Hepatocyte (in vitro differentiated cells): ENCODE measurements around the gene IRS2. TPM values are rescaled to one million over a fixed set of nuclear protein-coding genes. Genes with fewer than 3 reads are reported as not detected.
A peak's percentile ranks its signal among the peaks of the same experiment; 100 is the strongest.

Experiments used
- DNase-seq: peaks from one replicate; pipeline ENCODE4 v3.0.0-alpha.2; 2016; ENCODE audit warnings: low spot score
- H2AFZ ChIP-seq: fragments of 200-600 bp; sonication (generic); 2 replicates; pipeline ENCODE4 v1.6.0; 2016; ENCODE audit warnings: antibody characterized with exemption, mild to moderate bottlenecking
- H3K27ac ChIP-seq: fragments of 200-600 bp; sonication (generic); 2 replicates; pipeline ENCODE4 v1.5.1; 2016; ENCODE audit warnings: mild to moderate bottlenecking
- H3K27me3 ChIP-seq: fragments of 200-600 bp; sonication (generic); 2 replicates; pipeline ENCODE4 v1.6.1; 2016
- H3K36me3 ChIP-seq: fragments of 200-600 bp; sonication (generic); replicated peaks from 2 replicates; pipeline ENCODE4 v1.5.1; 2016; ENCODE audit warnings: low read depth; ENCODE audit not compliant: insufficient read depth
- H3K4me1 ChIP-seq: fragments of 200-600 bp; sonication (generic); 2 replicates; pipeline ENCODE4 v1.5.1; 2016; ENCODE audit warnings: mild to moderate bottlenecking, moderate library complexity; ENCODE audit not compliant: insufficient read depth
- H3K4me2 ChIP-seq: fragments of 200-600 bp; sonication (generic); 2 replicates; pipeline ENCODE4 v1.6.0; 2016
- H3K4me3 ChIP-seq: fragments of 200-600 bp; sonication (generic); 2 replicates; pipeline ENCODE4 v1.5.1; 2016; ENCODE audit warnings: mild to moderate bottlenecking
- H3K79me2 ChIP-seq: fragments of 200-600 bp; sonication (generic); 2 replicates; pipeline ENCODE4 v1.6.0; 2017; ENCODE audit warnings: mild to moderate bottlenecking
- H3K9me2 ChIP-seq: fragments of 200-600 bp; sonication (generic); replicated peaks from 2 replicates; pipeline ENCODE4 v1.6.0; 2017; ENCODE audit warnings: mild to moderate bottlenecking; ENCODE audit not compliant: insufficient read depth
- H3K9me3 ChIP-seq: fragments of 200-600 bp; sonication (generic); 2 replicates; pipeline ENCODE4 v1.5.1; 2016; ENCODE audit warnings: low read depth, mild to moderate bottlenecking
- H4K20me1 ChIP-seq: fragments of 200-600 bp; sonication (generic); 2 replicates; pipeline ENCODE4 v1.6.0; 2016; ENCODE audit warnings: mild to moderate bottlenecking; ENCODE audit not compliant: insufficient read depth, poor library complexity, severe bottlenecking
- CTCF ChIP-seq: fragments of 200-600 bp; sonication (generic); IDR thresholded peaks from 2 replicates; pipeline ENCODE4 v1.5.1; 2016; ENCODE audit warnings: antibody characterized with exemption, mild to moderate bottlenecking; ENCODE audit not compliant: poor library complexity
- EZH2 ChIP-seq: fragments of 200-600 bp; sonication (generic); IDR thresholded peaks from 2 replicates; pipeline ENCODE4 v1.6.1; 2016; ENCODE audit warnings: antibody characterized with exemption, mild to moderate bottlenecking, borderline replicate concordance
- EZH2phosphoT487 ChIP-seq: fragments of 200-600 bp; sonication (generic); IDR thresholded peaks from one replicate; pipeline ENCODE4 v1.6.1; 2018; ENCODE audit warnings: antibody characterized with exemption, mild to moderate bottlenecking, low read depth, moderate library complexity; ENCODE audit not compliant: unreplicated experiment, severe bottlenecking
- WGBS: methylation state at CpG from one replicate; pipeline ENCODE4 v1.1.6; 2016; ENCODE audit warnings: low lambda C conversion rate; ENCODE audit errors: missing lambda C conversion rate; 5-methylcytosine and 5-hydroxymethylcytosine counted together
- polyA plus RNA-seq: library from polyadenylated mRNA; unstranded; fragments of >200 nt; fragmentation: Nextera tagmentation; extraction: Ambion mirVana; gene quantifications from 2 replicates; pipeline ENCODE4 v1.2.1, GENCODE V29; 2016
- total RNA-seq: library from RNA; depleted of rRNA; stranded (reverse); fragments of >200 nt; gene quantifications from 2 replicates; pipeline ENCODE4 v1.2.3, GENCODE V29; 2014

IRS2 gene
- total and polyA plus RNA-seq, 2 experiments from 2014 or later: 19.4 to 26.4 TPM

- no peaks in the 10 kb centered on the region for H3K4me1 ChIP-seq
- H2AFZ ChIP-seq: peak overlapping the region; percentile 54
- DNase-seq: peak; percentile 71
- H3K4me3 ChIP-seq: peak overlapping the region; percentile 89
- WGBS: 0% methylated on average over 6 of the region's 88 CpGs
- H4K20me1 ChIP-seq: peaks cover 25% of the 10 kb centered on the region
- H3K79me2 ChIP-seq: peaks cover 34% of the 10 kb centered on the region
- H3K9me3 ChIP-seq: no peaks in the 10 kb centered on the region
- H3K4me2 ChIP-seq: peak overlapping the region; percentile 96
- TF ChIP-seq EZH2: no peak
- no peak for TF ChIP-seq EZH2phosphoT487
- no peak for TF ChIP-seq CTCF
- no peaks in the 10 kb centered on the region for H3K36me3 ChIP-seq
- no peaks in the 10 kb centered on the region for H3K9me2 ChIP-seq
- no peaks in the 10 kb centered on the region for H3K27me3 ChIP-seq
- peak overlapping the region; percentile 82 for H3K27ac ChIP-seq
Measured at GRCh38 chr13:109785892-109786450, 412 bp downstream of the IRS2 start.

GRCh38 chr13:109785141-109785891, 1.1 kb downstream of the IRS2 start:
- TF ChIP-seq EZH2: no peak
- no peak for TF ChIP-seq CTCF
- TF ChIP-seq EZH2phosphoT487: no peak
- Histone ChIP-seq H3K27ac (peak overlapping the region; percentile 82), H4K20me1 (peaks cover 32% of the 10 kb centered on the region), H3K79me2 (peaks cover 40% of the 10 kb centered on the region), H3K4me3 (peak overlapping the region; percentile 89), H3K9me3 (no peaks in the 10 kb centered on the region), H3K27me3 (no peaks in the 10 kb centered on the region), H3K36me3 (no peaks in the 10 kb centered on the region), H2AFZ (peak overlapping the region; percentile 54), H3K4me2 (peak overlapping the region; percentile 96), H3K9me2 (no peaks in the 10 kb centered on the region), H3K4me1 (peaks cover under 1% of the 10 kb centered on the region)
- 2% methylated on average over 82 of the region's 98 CpGs for WGBS
- DNase-seq: peak; percentile 72

GRCh38 chr13:109784590-109785140, 1.7 kb downstream of the IRS2 start:
- H3K27ac ChIP-seq: peak overlapping the region; percentile 82
- peaks cover 47% of the 10 kb centered on the region for H3K79me2 ChIP-seq
- peak overlapping the region; percentile 97 for H3K4me2 ChIP-seq
- H3K36me3 ChIP-seq: no peaks in the 10 kb centered on the region
- TF ChIP-seq CTCF: peak; percentile 50
- no peak for TF ChIP-seq EZH2phosphoT487
- no peaks in the 10 kb centered on the region for H3K9me3 ChIP-seq
- WGBS: under 1% methylated on average over 45 of the region's 83 CpGs
- DNase-seq: peak; percentile 92
- peaks cover 7% of the 10 kb centered on the region for H3K4me1 ChIP-seq
- H3K4me3 ChIP-seq: peak overlapping the region; percentile 78
- H3K27me3 ChIP-seq: no peaks in the 10 kb centered on the region
- H3K9me2 ChIP-seq: no peaks in the 10 kb centered on the region
- peaks cover 38% of the 10 kb centered on the region for H4K20me1 ChIP-seq
- no peak overlapping the region for H2AFZ ChIP-seq
